Astrocyte of the cerebellum (primary cell): ENCODE results near the gene GBA3.
A peak's percentile ranks its signal among the peaks of the same experiment; 100 is the strongest.

Experiments used
- DNase-seq: peaks from one replicate; pipeline ENCODE4 v3.0.0-alpha.2; 2011; ENCODE audit warnings: low read depth
- H3K4me3 ChIP-seq: 2 replicates; pipeline ENCODE4 v1.5.1; 2011; ENCODE audit warnings: mild to moderate bottlenecking, low read depth, low read length, moderate library complexity
- CTCF ChIP-seq: IDR thresholded peaks from 2 replicates; pipeline ENCODE4 v1.5.1; 2012; ENCODE audit warnings: low read length, low read depth, moderate library complexity, mild to moderate bottlenecking; ENCODE audit errors: missing control alignments
- in situ Hi-C: cut with HindIII; loops from 2 replicates; pipeline ENCODE4 v1.10.0; 2017; ENCODE audit warnings: low sequenced_read_pairs

Gene GBA3

GRCh38 chr4:22766068-22766467 is 73.3 kb downstream of the GBA3 start:
- H3K4me3 ChIP-seq = no peak overlapping the region
- no peak for TF ChIP-seq CTCF
- DNase-seq = no peak
- in situ Hi-C loops = no loop called here

DNA sequence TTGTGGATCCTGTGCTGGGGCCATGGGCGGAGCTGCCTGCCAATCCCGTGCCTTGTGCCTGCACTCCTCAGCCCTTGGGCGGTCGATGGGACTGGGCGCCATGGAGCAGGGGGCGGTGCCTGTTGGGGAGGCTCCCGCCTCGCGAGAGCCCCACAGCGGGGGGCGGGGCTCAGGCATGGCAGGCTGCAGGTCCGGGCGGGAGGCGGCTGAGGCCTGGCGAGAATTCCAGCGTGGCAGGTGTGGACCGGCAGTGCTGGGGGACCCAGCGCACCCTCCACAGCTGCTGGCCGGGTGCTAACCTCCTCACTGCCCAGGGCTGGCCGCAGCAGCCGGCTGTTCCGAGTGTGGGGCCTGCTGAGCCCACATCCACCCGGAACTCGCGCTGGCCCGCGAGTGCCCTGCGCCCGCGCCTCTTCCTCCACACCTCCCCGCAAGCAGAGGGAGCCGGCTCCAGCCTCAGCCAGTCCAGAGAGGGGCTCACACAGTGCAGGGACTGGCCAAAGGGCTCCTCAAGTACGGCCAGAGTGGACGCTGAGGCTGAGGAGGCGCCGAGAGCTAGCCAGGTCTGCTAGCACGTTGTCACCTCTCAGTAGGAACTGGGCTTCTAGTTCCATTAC is 85.9 kb downstream of the GBA3 start:
- H3K4me3 ChIP-seq = no peak overlapping the region
- no peak for TF ChIP-seq CTCF
- in situ Hi-C loops = no loop called here
- no peak for DNase-seq

DNA sequence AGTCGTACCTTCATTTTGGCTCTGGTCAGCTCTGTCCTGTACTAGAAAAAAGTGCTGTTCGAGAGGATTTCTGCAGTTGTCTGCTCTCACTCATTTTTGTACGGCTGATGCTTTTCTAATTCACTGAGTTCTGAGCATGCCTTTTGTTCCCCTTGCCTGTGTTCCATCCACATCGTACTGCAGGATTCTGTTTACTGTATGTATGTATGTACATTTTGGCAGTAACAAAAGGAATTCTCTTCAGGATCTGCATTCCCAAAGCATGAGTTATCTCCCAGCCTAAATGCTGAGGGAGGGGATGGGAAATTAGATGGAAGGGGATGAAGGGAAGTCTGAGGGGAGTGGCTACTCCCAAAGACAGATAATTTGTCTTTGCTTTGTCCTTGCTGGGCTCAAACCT is 87.6 kb downstream of the GBA3 start:
- no peak for TF ChIP-seq CTCF
- H3K4me3 ChIP-seq = no peak overlapping the region
- DNase-seq = no peak
- in situ Hi-C loops = no loop called here

DNA sequence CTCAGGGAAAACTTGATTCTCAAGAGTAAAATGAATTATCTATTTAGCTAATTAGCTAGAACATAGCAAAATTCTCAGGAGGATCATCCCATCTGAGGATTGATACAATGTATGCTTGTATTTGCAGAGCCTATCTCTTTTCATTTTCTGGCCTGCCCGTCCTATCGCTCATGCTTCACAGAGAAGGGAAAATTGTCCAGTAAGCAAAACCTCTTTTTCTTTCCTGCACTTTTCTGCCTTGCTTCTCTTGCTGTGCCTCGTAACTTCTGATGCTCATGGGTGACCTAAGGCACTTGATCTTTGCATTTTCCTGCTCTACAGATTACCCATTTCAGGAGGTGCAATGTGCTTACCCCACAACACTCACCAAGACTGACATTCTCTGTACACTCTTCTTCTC is 88.1 kb downstream of the GBA3 start:
- no peak for DNase-seq
- no peak for TF ChIP-seq CTCF
- in situ Hi-C loops = no loop called here
- no peak overlapping the region for H3K4me3 ChIP-seq

GRCh38 chr4:22787753-22788375 is 95.1 kb downstream of the GBA3 start:
- TF ChIP-seq CTCF = no peak
- in situ Hi-C loops = no loop called here
- peak; percentile 55 for DNase-seq
- H3K4me3 ChIP-seq = no peak overlapping the region

GRCh38 chr4:22790631-22791030 is 97.9 kb downstream of the GBA3 start:
- in situ Hi-C loops = no loop called here
- H3K4me3 ChIP-seq = no peak overlapping the region
- no peak for TF ChIP-seq CTCF
- no peak for DNase-seq
